HepG2 (cell line): ENCODE measurements around the gene SDC1. TPM values are rescaled to one million over a fixed set of nuclear protein-coding genes. Genes with fewer than 3 reads are reported as not detected.
A peak's percentile ranks its signal among the peaks of the same experiment; 100 is the strongest.

Experiments used
- ATAC-seq: fragments of 200-7000 bp; cut with Tn5 transposase; 3 replicates; pipeline ENCODE4 v1.9.1; 2020; ENCODE audit warnings: mild to moderate bottlenecking, moderate library complexity
- BruUV-seq: library from RNA; stranded (reverse); fragments of 400-500 nt; replicated peaks from 2 replicates; lab custom pipeline; 2021; lab: Mats Ljungman, UMichigan
- CTCF ChIA-PET: fragments of 300-600 bp; formaldehyde crosslinking; extraction: SDS; loops from one replicate; lab custom pipeline; 2021; ENCODE audit warnings: low total read pairs, inconsistent platforms, low intra/inter-chr PET ratio; lab: Yijun Ruan, JAX
- POLR2A ChIA-PET: fragments of 350-600 bp; sonication (Branson Sonifier 250); formaldehyde crosslinking; loops from one replicate; lab custom pipeline; 2020; ENCODE audit warnings: antibody characterized with exemption, inconsistent platforms; lab: Yijun Ruan, JAX
- DNase-seq: peaks from one replicate; pipeline ENCODE4 v3.0.0-alpha.2; 2015; ENCODE audit warnings: low spot score
- FAIRE-seq: peaks from 3 replicates; lab custom pipeline; 2011; peaks lifted over from hg19 to GRCh38; lab: Jason Lieb, UNC
- H2AFZ ChIP-seq: one replicate; pipeline ENCODE4 v1.6.1; 2011; ENCODE audit warnings: low read length, inconsistent platforms
- H3K27ac ChIP-seq: fragments of 300-600 bp; 3 replicates; pipeline ENCODE4 v1.8.0; 2011; ENCODE audit warnings: mixed run types, mild to moderate bottlenecking, mixed read lengths, low read length, inconsistent platforms; ENCODE audit not compliant: insufficient read depth; ENCODE audit errors: extremely low read length
- H3K27me3 ChIP-seq, 2 experiments: fragments of 200-600 bp in 1 of 2; 2 replicates in 1 of 2; 3 replicates in 1 of 2; pipeline versions ENCODE4 v1.6.0 to v1.8.0; 2011; ENCODE audit warnings: low read length in 2 of 2, mild to moderate bottlenecking in 2 of 2, moderate library complexity in 2 of 2, inconsistent platforms in 1 of 2; ENCODE audit not compliant: insufficient read depth in 2 of 2, control insufficient read depth in 1 of 2
- H3K36me3 ChIP-seq, 2 experiments: fragments of 200-600 bp in 1 of 2; replicated peaks in 1 of 2; 2 replicates in 1 of 2; 3 replicates in 1 of 2; pipeline versions ENCODE4 v1.5.1 to v1.8.0; 2011; ENCODE audit warnings: low read length in 2 of 2, inconsistent platforms in 1 of 2; ENCODE audit not compliant: insufficient read depth in 2 of 2, control insufficient read depth in 1 of 2
- H3K4me1 ChIP-seq: 2 replicates; pipeline ENCODE4 v1.5.1; 2012; ENCODE audit warnings: low read length, inconsistent platforms; ENCODE audit not compliant: insufficient read depth
- H3K4me2 ChIP-seq: 2 replicates; pipeline ENCODE4 v1.6.0; 2011; ENCODE audit warnings: low read depth, low read length, inconsistent platforms
- H3K4me3 ChIP-seq, 3 experiments: fragments of 200-600 bp in 1 of 3; sonication (generic), shearing (Covaris generic) in 1 of 3; replicated peaks in 1 of 3; 2 replicates each; pipeline ENCODE4 v1.5.1; 2011 to 2016; ENCODE audit warnings: low read length in 3 of 3, inconsistent platforms in 2 of 3, low read depth in 2 of 3, mild to moderate bottlenecking in 2 of 3, control low read depth in 1 of 3, mixed read lengths in 1 of 3; ENCODE audit not compliant: insufficient read depth in 1 of 3
- H3K79me2 ChIP-seq: one replicate; pipeline ENCODE4 v1.6.1; 2011; ENCODE audit warnings: low read length, inconsistent platforms; ENCODE audit not compliant: insufficient read depth
- H3K9ac ChIP-seq: 2 replicates; pipeline ENCODE4 v1.6.0; 2011; ENCODE audit warnings: mild to moderate bottlenecking, low read depth, low read length, inconsistent platforms; ENCODE audit not compliant: insufficient read depth
- H3K9me3 ChIP-seq: 2 replicates; pipeline ENCODE4 v1.5.1; 2012; ENCODE audit warnings: mild to moderate bottlenecking, low read length
- H4K20me1 ChIP-seq: 2 replicates; pipeline ENCODE4 v1.6.0; 2011; ENCODE audit warnings: inconsistent platforms, mild to moderate bottlenecking, low read length, moderate library complexity; ENCODE audit not compliant: insufficient read depth
- BHLHE40 ChIP-seq: IDR thresholded peaks from 2 replicates; pipeline ENCODE4 v1.6.1; 2011; ENCODE audit warnings: low read length, improper control_type of control experiment
- CTCF ChIP-seq: sonication (generic); formaldehyde crosslinking; IDR thresholded peaks from 2 replicates; pipeline ENCODE4 v1.5.0; 2020; ENCODE audit warnings: mild to moderate bottlenecking, missing genetic modification reagents, moderate library complexity
- HOXA5 ChIP-seq: sonication (generic); formaldehyde crosslinking; IDR thresholded peaks from 2 replicates; pipeline ENCODE4 v1.4.0; 2020; ENCODE audit warnings: missing genetic modification reagents
- NFYC ChIP-seq: IDR thresholded peaks from 2 replicates; pipeline ENCODE4 v1.6.1; 2016; ENCODE audit warnings: missing genetic modification reagents, missing compliant biosample characterization
- PHF8 ChIP-seq: sonication (generic); formaldehyde crosslinking; IDR thresholded peaks from 2 replicates; pipeline ENCODE4 v1.5.0; 2020; ENCODE audit warnings: missing genetic modification reagents
- ZMYM3 ChIP-seq: sonication (generic); formaldehyde crosslinking; IDR thresholded peaks from 2 replicates; pipeline ENCODE4 v1.5.1; 2020; ENCODE audit warnings: mild to moderate bottlenecking, missing genetic modification reagents
- ZNF232 ChIP-seq: sonication (generic); formaldehyde crosslinking; IDR thresholded peaks from 2 replicates; pipeline ENCODE4 v1.4.0; 2020; ENCODE audit warnings: missing genetic modification reagents, borderline replicate concordance
- ZNF234 ChIP-seq: sonication (generic); formaldehyde crosslinking; conservative IDR thresholded peaks from 2 replicates; pipeline ENCODE4 v1.5.1; 2020; ENCODE audit warnings: mild to moderate bottlenecking, missing genetic modification reagents
- WGBS: methylation state at CpG from one replicate; pipeline ENCODE4 v1.1.6; 2017; ENCODE audit warnings: low lambda C conversion rate; 5-methylcytosine and 5-hydroxymethylcytosine counted together
- in situ Hi-C: cut with HindIII; loops from 2 replicates; pipeline ENCODE4 v1.10.0; 2017; ENCODE audit warnings: low pct_unique_long_range_greater_than_20kb; ENCODE audit not compliant: extremely low pct_ligation_motif_present
- intact Hi-C: fragments of 100-400 bp; cut with micrococcal nuclease; formaldehyde crosslinking; loops from one replicate; pipeline ENCODE4 v1.10.0; 2022; ENCODE audit not compliant: unreplicated experiment
- polyA plus RNA-seq, 8 experiments: library from polyadenylated mRNA; depleted of rRNA in 3 of 8; stranded (reverse) in 7 of 8; unstranded in 1 of 8; fragments of >200 nt; fragmentation: Illumina TruSeq in 4 of 8; extraction: Trizol in 4 of 8; gene quantifications; 2 replicates each; pipeline versions ENCODE4 v1.2.1 to v1.2.3, GENCODE V29; 2011 to 2016; ENCODE audit warnings: low read depth in 4 of 8, missing spikeins in 1 of 8, mixed read lengths in 1 of 8; ENCODE audit not compliant: insufficient read depth in 1 of 8
- total RNA-seq, 5 experiments: library from RNA; depleted of rRNA; stranded (reverse); fragments of >200 nt; fragmentation: Illumina TruSeq; extraction: Trizol; gene quantifications; 2 replicates each; pipeline ENCODE4 v1.2.3, GENCODE V29; 2016; ENCODE audit warnings: low read depth in 1 of 5
- TF ChIP-seq, protein P1 (sequence below): sonication (generic); formaldehyde crosslinking; IDR thresholded peaks from 2 replicates; pipeline ENCODE4 v1.4.0; 2020; ENCODE audit warnings: low read depth, mild to moderate bottlenecking, missing genetic modification reagents
- TF ChIP-seq, protein P2 (sequence below): sonication (generic); formaldehyde crosslinking; IDR thresholded peaks from 2 replicates; pipeline ENCODE4 v1.5.0; 2020; ENCODE audit warnings: mild to moderate bottlenecking, low read depth, missing genetic modification reagents, borderline replicate concordance
- TF ChIP-seq, protein P3 (sequence below): sonication (generic); formaldehyde crosslinking; IDR thresholded peaks from 2 replicates; pipeline ENCODE4; 2020; ENCODE audit warnings: missing genetic modification reagents, mild to moderate bottlenecking, borderline replicate concordance
- TF ChIP-seq, protein P4 (sequence below): IDR thresholded peaks from 2 replicates; pipeline ENCODE4 v1.6.1; 2018; ENCODE audit warnings: missing genetic modification reagents, mild to moderate bottlenecking, missing compliant biosample characterization
- TF ChIP-seq, protein P5 (sequence below): sonication (generic); formaldehyde crosslinking; IDR thresholded peaks from 2 replicates; pipeline ENCODE4 v1.5.0; 2020; ENCODE audit warnings: missing genetic modification reagents

The SDC1 gene
- total and polyA plus RNA-seq, 2 of the 13 experiments (the other 11 are each of a cell fraction or from before 2014, with no cell fraction given): 108 to 119 TPM

GRCh38 chr2:20242727-20243377 is 17.9 kb upstream of the SDC1 start:
- BruUV-seq: no TSS peak
- POLR2A ChIA-PET: interaction anchor here (0.7 to 1.6 kb wide), 4 partner anchors 17 to 63 kb away, joined by 3 to 4 read pairs (median 3); partner anchors contain the start of gene SDC1
- TF ChIP-seq, protein P1, sequence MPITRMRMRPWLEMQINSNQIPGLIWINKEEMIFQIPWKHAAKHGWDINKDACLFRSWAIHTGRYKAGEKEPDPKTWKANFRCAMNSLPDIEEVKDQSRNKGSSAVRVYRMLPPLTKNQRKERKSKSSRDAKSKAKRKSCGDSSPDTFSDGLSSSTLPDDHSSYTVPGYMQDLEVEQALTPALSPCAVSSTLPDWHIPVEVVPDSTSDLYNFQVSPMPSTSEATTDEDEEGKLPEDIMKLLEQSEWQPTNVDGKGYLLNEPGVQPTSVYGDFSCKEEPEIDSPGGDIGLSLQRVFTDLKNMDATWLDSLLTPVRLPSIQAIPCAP (CRISPR knock-in tag): no peak
- TF ChIP-seq CTCF (CRISPR knock-in tag) (0 out of 2 replicates have a peak, but pooled peaks have one; percentile 30), ZNF232 (CRISPR knock-in tag) (0 out of 2 replicates have a peak, but pooled peaks have one; percentile 17), BHLHE40 (no peak), ZMYM3 (CRISPR knock-in tag) (0 out of 2 replicates have a peak, but pooled peaks have one; percentile 22), NFYC (CRISPR knock-in tag) (no peak), HOXA5 (CRISPR knock-in tag) (peak; percentile 24; the same call in 1 of the 2 replicates), PHF8 (CRISPR knock-in tag) (peak; percentile 40; the same call in 1 of the 2 replicates), ZNF234 (CRISPR knock-in tag) (no peak)
- TF ChIP-seq, protein P2, sequence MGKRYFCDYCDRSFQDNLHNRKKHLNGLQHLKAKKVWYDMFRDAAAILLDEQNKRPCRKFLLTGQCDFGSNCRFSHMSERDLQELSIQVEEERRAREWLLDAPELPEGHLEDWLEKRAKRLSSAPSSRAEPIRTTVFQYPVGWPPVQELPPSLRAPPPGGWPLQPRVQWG (CRISPR knock-in tag): no peak
- TF ChIP-seq, protein P3, sequence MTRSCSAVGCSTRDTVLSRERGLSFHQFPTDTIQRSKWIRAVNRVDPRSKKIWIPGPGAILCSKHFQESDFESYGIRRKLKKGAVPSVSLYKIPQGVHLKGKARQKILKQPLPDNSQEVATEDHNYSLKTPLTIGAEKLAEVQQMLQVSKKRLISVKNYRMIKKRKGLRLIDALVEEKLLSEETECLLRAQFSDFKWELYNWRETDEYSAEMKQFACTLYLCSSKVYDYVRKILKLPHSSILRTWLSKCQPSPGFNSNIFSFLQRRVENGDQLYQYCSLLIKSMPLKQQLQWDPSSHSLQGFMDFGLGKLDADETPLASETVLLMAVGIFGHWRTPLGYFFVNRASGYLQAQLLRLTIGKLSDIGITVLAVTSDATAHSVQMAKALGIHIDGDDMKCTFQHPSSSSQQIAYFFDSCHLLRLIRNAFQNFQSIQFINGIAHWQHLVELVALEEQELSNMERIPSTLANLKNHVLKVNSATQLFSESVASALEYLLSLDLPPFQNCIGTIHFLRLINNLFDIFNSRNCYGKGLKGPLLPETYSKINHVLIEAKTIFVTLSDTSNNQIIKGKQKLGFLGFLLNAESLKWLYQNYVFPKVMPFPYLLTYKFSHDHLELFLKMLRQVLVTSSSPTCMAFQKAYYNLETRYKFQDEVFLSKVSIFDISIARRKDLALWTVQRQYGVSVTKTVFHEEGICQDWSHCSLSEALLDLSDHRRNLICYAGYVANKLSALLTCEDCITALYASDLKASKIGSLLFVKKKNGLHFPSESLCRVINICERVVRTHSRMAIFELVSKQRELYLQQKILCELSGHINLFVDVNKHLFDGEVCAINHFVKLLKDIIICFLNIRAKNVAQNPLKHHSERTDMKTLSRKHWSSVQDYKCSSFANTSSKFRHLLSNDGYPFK (CRISPR knock-in tag): no peak
- TF ChIP-seq, protein P4, sequence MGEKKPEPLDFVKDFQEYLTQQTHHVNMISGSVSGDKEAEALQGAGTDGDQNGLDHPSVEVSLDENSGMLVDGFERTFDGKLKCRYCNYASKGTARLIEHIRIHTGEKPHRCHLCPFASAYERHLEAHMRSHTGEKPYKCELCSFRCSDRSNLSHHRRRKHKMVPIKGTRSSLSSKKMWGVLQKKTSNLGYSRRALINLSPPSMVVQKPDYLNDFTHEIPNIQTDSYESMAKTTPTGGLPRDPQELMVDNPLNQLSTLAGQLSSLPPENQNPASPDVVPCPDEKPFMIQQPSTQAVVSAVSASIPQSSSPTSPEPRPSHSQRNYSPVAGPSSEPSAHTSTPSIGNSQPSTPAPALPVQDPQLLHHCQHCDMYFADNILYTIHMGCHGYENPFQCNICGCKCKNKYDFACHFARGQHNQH (CRISPR knock-in tag): 0 out of 2 replicates have a peak, but pooled peaks have one; percentile 31
- TF ChIP-seq, protein P5, sequence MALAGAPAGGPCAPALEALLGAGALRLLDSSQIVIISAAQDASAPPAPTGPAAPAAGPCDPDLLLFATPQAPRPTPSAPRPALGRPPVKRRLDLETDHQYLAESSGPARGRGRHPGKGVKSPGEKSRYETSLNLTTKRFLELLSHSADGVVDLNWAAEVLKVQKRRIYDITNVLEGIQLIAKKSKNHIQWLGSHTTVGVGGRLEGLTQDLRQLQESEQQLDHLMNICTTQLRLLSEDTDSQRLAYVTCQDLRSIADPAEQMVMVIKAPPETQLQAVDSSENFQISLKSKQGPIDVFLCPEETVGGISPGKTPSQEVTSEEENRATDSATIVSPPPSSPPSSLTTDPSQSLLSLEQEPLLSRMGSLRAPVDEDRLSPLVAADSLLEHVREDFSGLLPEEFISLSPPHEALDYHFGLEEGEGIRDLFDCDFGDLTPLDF: no peak

More at GRCh38 chr2:20242727-20243377, 17.9 kb upstream of the SDC1 start:
- no peak overlapping the region for H3K27ac ChIP-seq
- no peak overlapping the region for H3K9ac ChIP-seq
- CTCF ChIA-PET: interaction anchor here (1.7 to 2.4 kb wide), 2 partner anchors 107 to 139 kb away, joined by 4 to 11 read pairs; no protein-coding TSS in a partner anchor
- no peak for FAIRE-seq
- H2AFZ ChIP-seq: peak overlapping the region; percentile 56
- intact Hi-C loops (no loop called here), in situ Hi-C loops (no loop called here)
- H3K79me2 ChIP-seq: no peaks in the 10 kb centered on the region
- H3K27me3 ChIP-seq: no peaks in the 10 kb centered on the region; a peak in 1 of 5 replicates
- peak; percentile 54 for DNase-seq
- WGBS: 34% methylated on average over 7 of the region's 9 CpGs
- no peaks in the 10 kb centered on the region for H3K36me3 ChIP-seq
- H4K20me1 ChIP-seq: no peaks in the 10 kb centered on the region
- no peaks in the 10 kb centered on the region for H3K9me3 ChIP-seq
- peak; percentile 87 for ATAC-seq
- peaks cover 18% of the 10 kb centered on the region for H3K4me1 ChIP-seq
- peak overlapping the region; percentile 48 for H3K4me2 ChIP-seq
- peak overlapping the region in 1 of 3 experiments; percentile 11; a peak in 1 of 6 replicates for H3K4me3 ChIP-seq
